Measurements from ENCODE around the gene SLC5A6.

Gene SLC5A6

GRCh38 chr2:27247893-27248292, 35.8 kb upstream of the SLC5A6 start:
- no peak overlapping the region for H3K9ac ChIP-seq (ENCODE audit: low read length)
- peaks cover 5% of the 10 kb centered on the region for H3K27me3 ChIP-seq (ENCODE audit: control insufficient read depth, insufficient read depth, low read length)
- no peak overlapping the region for H3K27ac ChIP-seq (ENCODE audit: low read depth, low read length)
- peaks cover 23% of the 10 kb centered on the region for H3K36me3 ChIP-seq (ENCODE audit: control insufficient read depth, insufficient read depth, low read length)
- no peaks in the 10 kb centered on the region for H3K9me3 ChIP-seq (ENCODE audit: control insufficient read depth, insufficient read depth, low read depth, low read length)
- H3K4me1 ChIP-seq (ENCODE audit: control insufficient read depth, insufficient read depth, low read length), result peaks cover 9% of the 10 kb centered on the region
- no peak overlapping the region for H3K4me3 ChIP-seq (ENCODE audit: low read depth, low read length)

- Histone ChIP-seq H3K27me3 (ENCODE audit: control insufficient read depth, insufficient read depth, low read length) (no peaks in the 10 kb centered on the region), H3K27ac (ENCODE audit: low read depth, low read length) (no peak overlapping the region), H3K4me3 (ENCODE audit: low read depth, low read length) (no peak overlapping the region), H3K9me3 (ENCODE audit: control insufficient read depth, insufficient read depth, low read depth, low read length) (no peaks in the 10 kb centered on the region), H3K36me3 (ENCODE audit: control insufficient read depth, insufficient read depth, low read length) (peaks cover 46% of the 10 kb centered on the region), H3K9ac (ENCODE audit: low read length) (no peak overlapping the region), H3K4me1 (ENCODE audit: control insufficient read depth, insufficient read depth, low read length) (peaks cover 4% of the 10 kb centered on the region)
Observed at GRCh38 chr2:27245626-27246025, 33.6 kb upstream of the SLC5A6 start.

- no peak overlapping the region for H3K4me3 ChIP-seq (ENCODE audit: low read depth, low read length)
- no peaks in the 10 kb centered on the region for H3K4me1 ChIP-seq (ENCODE audit: control insufficient read depth, insufficient read depth, low read length)
- no peak overlapping the region for H3K27ac ChIP-seq (ENCODE audit: low read depth, low read length)
- H3K27me3 ChIP-seq (ENCODE audit: control insufficient read depth, insufficient read depth, low read length), result no peaks in the 10 kb centered on the region
- peaks cover 51% of the 10 kb centered on the region for H3K36me3 ChIP-seq (ENCODE audit: control insufficient read depth, insufficient read depth, low read length)
- H3K9ac ChIP-seq (ENCODE audit: low read length), result no peak overlapping the region
- H3K9me3 ChIP-seq (ENCODE audit: control insufficient read depth, insufficient read depth, low read depth, low read length), result no peaks in the 10 kb centered on the region
Observed at GRCh38 chr2:27245116-27245515, 33.0 kb upstream of the SLC5A6 start.

- Histone ChIP-seq H3K9ac (ENCODE audit: low read length) (no peak overlapping the region), H3K9me3 (ENCODE audit: control insufficient read depth, insufficient read depth, low read depth, low read length) (no peaks in the 10 kb centered on the region), H3K4me3 (ENCODE audit: low read depth, low read length) (no peak overlapping the region), H3K4me1 (ENCODE audit: control insufficient read depth, insufficient read depth, low read length) (no peaks in the 10 kb centered on the region), H3K27me3 (ENCODE audit: control insufficient read depth, insufficient read depth, low read length) (no peaks in the 10 kb centered on the region), H3K36me3 (ENCODE audit: control insufficient read depth, insufficient read depth, low read length) (peaks cover 65% of the 10 kb centered on the region), H3K27ac (ENCODE audit: low read depth, low read length) (no peak overlapping the region)
Observed at GRCh38 chr2:27243391-27244130, 31.5 kb upstream of the SLC5A6 start.

- Histone ChIP-seq H3K9ac (ENCODE audit: low read length) (no peak overlapping the region), H3K27ac (ENCODE audit: low read depth, low read length) (no peak overlapping the region), H3K4me3 (ENCODE audit: low read depth, low read length) (no peak overlapping the region), H3K36me3 (ENCODE audit: control insufficient read depth, insufficient read depth, low read length) (peaks cover 75% of the 10 kb centered on the region), H3K27me3 (ENCODE audit: control insufficient read depth, insufficient read depth, low read length) (no peaks in the 10 kb centered on the region), H3K9me3 (ENCODE audit: control insufficient read depth, insufficient read depth, low read depth, low read length) (no peaks in the 10 kb centered on the region), H3K4me1 (ENCODE audit: control insufficient read depth, insufficient read depth, low read length) (no peaks in the 10 kb centered on the region)
Observed at GRCh38 chr2:27242614-27242951, 30.5 kb upstream of the SLC5A6 start.

GRCh38 chr2:27241761-27242613, 29.9 kb upstream of the SLC5A6 start:
- Histone ChIP-seq H3K27me3 (ENCODE audit: control insufficient read depth, insufficient read depth, low read length) (no peaks in the 10 kb centered on the region), H3K27ac (ENCODE audit: low read depth, low read length) (no peak overlapping the region), H3K4me1 (ENCODE audit: control insufficient read depth, insufficient read depth, low read length) (no peaks in the 10 kb centered on the region), H3K36me3 (ENCODE audit: control insufficient read depth, insufficient read depth, low read length) (peaks cover 81% of the 10 kb centered on the region), H3K9ac (ENCODE audit: low read length) (no peak overlapping the region), H3K9me3 (ENCODE audit: control insufficient read depth, insufficient read depth, low read depth, low read length) (no peaks in the 10 kb centered on the region), H3K4me3 (ENCODE audit: low read depth, low read length) (no peak overlapping the region)

GRCh38 chr2:27240406-27240805, 28.3 kb upstream of the SLC5A6 start:
- Histone ChIP-seq H3K9ac (ENCODE audit: low read length) (no peak overlapping the region), H3K27me3 (ENCODE audit: control insufficient read depth, insufficient read depth, low read length) (no peaks in the 10 kb centered on the region), H3K36me3 (ENCODE audit: control insufficient read depth, insufficient read depth, low read length) (peaks cover 97% of the 10 kb centered on the region), H3K27ac (ENCODE audit: low read depth, low read length) (no peak overlapping the region), H3K4me3 (ENCODE audit: low read depth, low read length) (no peak overlapping the region), H3K4me1 (ENCODE audit: control insufficient read depth, insufficient read depth, low read length) (no peaks in the 10 kb centered on the region), H3K9me3 (ENCODE audit: control insufficient read depth, insufficient read depth, low read depth, low read length) (no peaks in the 10 kb centered on the region)

GRCh38 chr2:27238976-27239375, 26.9 kb upstream of the SLC5A6 start:
- Histone ChIP-seq H3K27me3 (ENCODE audit: control insufficient read depth, insufficient read depth, low read length) (no peaks in the 10 kb centered on the region), H3K4me1 (ENCODE audit: control insufficient read depth, insufficient read depth, low read length) (no peaks in the 10 kb centered on the region), H3K4me3 (ENCODE audit: low read depth, low read length) (no peak overlapping the region), H3K36me3 (ENCODE audit: control insufficient read depth, insufficient read depth, low read length) (peaks cover 99% of the 10 kb centered on the region), H3K27ac (ENCODE audit: low read depth, low read length) (no peak overlapping the region), H3K9me3 (ENCODE audit: control insufficient read depth, insufficient read depth, low read depth, low read length) (no peaks in the 10 kb centered on the region), H3K9ac (ENCODE audit: low read length) (no peak overlapping the region)

GRCh38 chr2:27237341-27237945, 25.4 kb upstream of the SLC5A6 start:
- H3K4me3 ChIP-seq (ENCODE audit: low read depth, low read length), result no peak overlapping the region
- H3K9ac ChIP-seq (ENCODE audit: low read length), result no peak overlapping the region
- H3K27me3 ChIP-seq (ENCODE audit: control insufficient read depth, insufficient read depth, low read length), result no peaks in the 10 kb centered on the region
- H3K27ac ChIP-seq (ENCODE audit: low read depth, low read length), result no peak overlapping the region
- H3K9me3 ChIP-seq (ENCODE audit: control insufficient read depth, insufficient read depth, low read depth, low read length), result no peaks in the 10 kb centered on the region
- H3K36me3 ChIP-seq (ENCODE audit: control insufficient read depth, insufficient read depth, low read length), result peaks cover 99% of the 10 kb centered on the region
- no peaks in the 10 kb centered on the region for H3K4me1 ChIP-seq (ENCODE audit: control insufficient read depth, insufficient read depth, low read length)

- no peaks in the 10 kb centered on the region for H3K4me1 ChIP-seq (ENCODE audit: control insufficient read depth, insufficient read depth, low read length)
- H3K27ac ChIP-seq (ENCODE audit: low read depth, low read length), result no peak overlapping the region
- H3K9me3 ChIP-seq (ENCODE audit: control insufficient read depth, insufficient read depth, low read depth, low read length), result no peaks in the 10 kb centered on the region
- no peak overlapping the region for H3K9ac ChIP-seq (ENCODE audit: low read length)
- H3K36me3 ChIP-seq (ENCODE audit: control insufficient read depth, insufficient read depth, low read length), result peaks cover 99% of the 10 kb centered on the region
- H3K27me3 ChIP-seq (ENCODE audit: control insufficient read depth, insufficient read depth, low read length), result no peaks in the 10 kb centered on the region
- H3K4me3 ChIP-seq (ENCODE audit: low read depth, low read length), result no peak overlapping the region
Observed at GRCh38 chr2:27236626-27237025, 24.6 kb upstream of the SLC5A6 start.

- H3K4me1 ChIP-seq (ENCODE audit: control insufficient read depth, insufficient read depth, low read length), result no peaks in the 10 kb centered on the region
- H3K27ac ChIP-seq (ENCODE audit: low read depth, low read length), result no peak overlapping the region
- H3K27me3 ChIP-seq (ENCODE audit: control insufficient read depth, insufficient read depth, low read length), result no peaks in the 10 kb centered on the region
- no peaks in the 10 kb centered on the region for H3K9me3 ChIP-seq (ENCODE audit: control insufficient read depth, insufficient read depth, low read depth, low read length)
- no peak overlapping the region for H3K4me3 ChIP-seq (ENCODE audit: low read depth, low read length)
- peaks cover 99% of the 10 kb centered on the region for H3K36me3 ChIP-seq (ENCODE audit: control insufficient read depth, insufficient read depth, low read length)
- no peak overlapping the region for H3K9ac ChIP-seq (ENCODE audit: low read length)
Observed at GRCh38 chr2:27236136-27236535, 24.1 kb upstream of the SLC5A6 start.

All from HUES6 (cell line).